Osteocyte (in vitro differentiated cells): ENCODE results near the gene SPPL3. TPM values are rescaled to one million over a fixed set of nuclear protein-coding genes. Genes with fewer than 3 reads are reported as not detected.
A peak's percentile ranks its signal among the peaks of the same experiment; 100 is the strongest.

ENCODE experiments used
- DNase-seq: peaks from one replicate; pipeline ENCODE4 v3.0.0; 2021; ENCODE audit warnings: mixed read lengths; ENCODE audit not compliant: unreplicated experiment; ENCODE audit errors: extremely low spot score
- H3K27ac Mint-ChIP-seq: one replicate; pipeline ENCODE4 v1.8.0; 2021; ENCODE audit warnings: mild to moderate bottlenecking, mixed read lengths; ENCODE audit not compliant: unreplicated experiment
- H3K27me3 Mint-ChIP-seq: one replicate; pipeline ENCODE4 v1.8.0; 2021; ENCODE audit warnings: mixed read lengths; ENCODE audit not compliant: unreplicated experiment
- H3K36me3 Mint-ChIP-seq: one replicate; pipeline ENCODE4 v1.8.0; 2021; ENCODE audit warnings: mixed read lengths; ENCODE audit not compliant: unreplicated experiment
- H3K4me1 Mint-ChIP-seq: one replicate; pipeline ENCODE4 v1.8.0; 2021; ENCODE audit warnings: mixed read lengths; ENCODE audit not compliant: unreplicated experiment
- H3K4me3 Mint-ChIP-seq: one replicate; pipeline ENCODE4 v1.8.0; 2021; ENCODE audit warnings: mild to moderate bottlenecking, moderate library complexity, mixed read lengths; ENCODE audit not compliant: unreplicated experiment
- H3K9me3 Mint-ChIP-seq: one replicate; pipeline ENCODE4 v1.8.0; 2021; ENCODE audit warnings: mixed read lengths; ENCODE audit not compliant: unreplicated experiment
- total RNA-seq: library from RNA; stranded (reverse); gene quantifications from 2 replicates; pipeline ENCODE4 v1.2.1, GENCODE V29; 2021
- TF ChIP-seq, protein P1 (sequence below): fragments of 200-600 bp; sonication (generic); IDR thresholded peaks from 2 replicates; pipeline ENCODE4 v1.5.0; 2021; ENCODE audit warnings: antibody characterized with exemption, mild to moderate bottlenecking, moderate library complexity

SPPL3 gene
- total RNA-seq, 1 donor from 2014 or later: 61.7 TPM

GRCh38 chr12:120874547-120875245 is 29.5 kb downstream of the SPPL3 start:
- Mint-ChIP-seq H3K4me1 (peaks cover 24% of the 10 kb centered on the region), H3K9me3 (no peaks in the 10 kb centered on the region), H3K4me3 (no peak overlapping the region), H3K27ac (no peak overlapping the region), H3K36me3 (no peaks in the 10 kb centered on the region), H3K27me3 (no peaks in the 10 kb centered on the region)
- no peak for DNase-seq
- TF ChIP-seq, protein P1, sequence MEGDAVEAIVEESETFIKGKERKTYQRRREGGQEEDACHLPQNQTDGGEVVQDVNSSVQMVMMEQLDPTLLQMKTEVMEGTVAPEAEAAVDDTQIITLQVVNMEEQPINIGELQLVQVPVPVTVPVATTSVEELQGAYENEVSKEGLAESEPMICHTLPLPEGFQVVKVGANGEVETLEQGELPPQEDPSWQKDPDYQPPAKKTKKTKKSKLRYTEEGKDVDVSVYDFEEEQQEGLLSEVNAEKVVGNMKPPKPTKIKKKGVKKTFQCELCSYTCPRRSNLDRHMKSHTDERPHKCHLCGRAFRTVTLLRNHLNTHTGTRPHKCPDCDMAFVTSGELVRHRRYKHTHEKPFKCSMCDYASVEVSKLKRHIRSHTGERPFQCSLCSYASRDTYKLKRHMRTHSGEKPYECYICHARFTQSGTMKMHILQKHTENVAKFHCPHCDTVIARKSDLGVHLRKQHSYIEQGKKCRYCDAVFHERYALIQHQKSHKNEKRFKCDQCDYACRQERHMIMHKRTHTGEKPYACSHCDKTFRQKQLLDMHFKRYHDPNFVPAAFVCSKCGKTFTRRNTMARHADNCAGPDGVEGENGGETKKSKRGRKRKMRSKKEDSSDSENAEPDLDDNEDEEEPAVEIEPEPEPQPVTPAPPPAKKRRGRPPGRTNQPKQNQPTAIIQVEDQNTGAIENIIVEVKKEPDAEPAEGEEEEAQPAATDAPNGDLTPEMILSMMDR: no peak

GRCh38 chr12:120873226-120873625 is 30.9 kb downstream of the SPPL3 start:
- Mint-ChIP-seq H3K36me3 (no peaks in the 10 kb centered on the region), H3K4me3 (no peak overlapping the region), H3K27ac (peak overlapping the region; percentile 11), H3K9me3 (no peaks in the 10 kb centered on the region), H3K27me3 (no peaks in the 10 kb centered on the region), H3K4me1 (peaks cover 29% of the 10 kb centered on the region)
- no peak for DNase-seq
- TF ChIP-seq, protein P1: no peak

GRCh38 chr12:120872487-120872886 is 31.7 kb downstream of the SPPL3 start:
- TF ChIP-seq, protein P1: no peak
- Mint-ChIP-seq H3K27ac (no peak overlapping the region), H3K9me3 (no peaks in the 10 kb centered on the region), H3K36me3 (no peaks in the 10 kb centered on the region), H3K27me3 (no peaks in the 10 kb centered on the region), H3K4me1 (peaks cover 29% of the 10 kb centered on the region), H3K4me3 (no peak overlapping the region)
- no peak for DNase-seq

DNA sequence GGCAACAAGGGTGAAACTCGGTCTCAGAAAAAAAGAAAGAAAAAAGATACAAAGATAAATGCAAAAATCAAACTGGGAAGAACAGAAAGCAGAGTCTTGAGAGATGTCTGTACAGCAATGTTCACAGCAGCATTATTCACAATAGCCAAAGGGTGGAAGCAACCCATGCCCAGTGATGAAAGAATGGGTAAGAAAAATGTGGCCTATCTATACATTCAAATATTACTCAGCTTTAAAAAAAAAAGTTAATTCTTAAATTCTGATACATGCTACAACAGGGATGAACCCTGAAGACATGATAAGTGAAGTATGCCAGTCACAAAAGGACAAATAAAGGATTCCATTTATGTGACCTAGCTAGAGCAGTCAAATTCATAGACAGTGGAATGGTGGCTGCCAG is 33.7 kb downstream of the SPPL3 start:
- no peak overlapping the region for H3K27ac Mint-ChIP-seq
- peaks cover 25% of the 10 kb centered on the region for H3K4me1 Mint-ChIP-seq
- H3K36me3 Mint-ChIP-seq: no peaks in the 10 kb centered on the region
- no peak overlapping the region for H3K4me3 Mint-ChIP-seq
- H3K9me3 Mint-ChIP-seq: no peaks in the 10 kb centered on the region
- TF ChIP-seq, protein P1: no peak
- no peak for DNase-seq
- no peaks in the 10 kb centered on the region for H3K27me3 Mint-ChIP-seq

- H3K9me3 Mint-ChIP-seq: no peaks in the 10 kb centered on the region
- no peaks in the 10 kb centered on the region for H3K36me3 Mint-ChIP-seq
- H3K4me1 Mint-ChIP-seq: peaks cover 31% of the 10 kb centered on the region
- H3K27ac Mint-ChIP-seq: no peak overlapping the region
- no peak overlapping the region for H3K4me3 Mint-ChIP-seq
- no peak for DNase-seq
- no peaks in the 10 kb centered on the region for H3K27me3 Mint-ChIP-seq
- TF ChIP-seq, protein P1: no peak
Observed at GRCh38 chr12:120869376-120869775, 34.8 kb downstream of the SPPL3 start.
